Dermis blood vessel endothelial cell (primary cell): Measurements from ENCODE around the gene LGR6. TPM values are rescaled to one million over a fixed set of nuclear protein-coding genes. Genes with fewer than 3 reads are reported as not detected.
"Not testable (repeated sequence)": the region's sequence is repeated elsewhere in the genome, so short reads cannot be mapped to it uniquely, and the experiment has no call there.

Experiments used
- DNase-seq: peaks from one replicate; pipeline ENCODE4 v3.0.0; 2010
- total RNA-seq: library from RNA; depleted of rRNA; stranded (reverse); fragments of >200 nt; gene quantifications from 2 replicates; pipeline ENCODE4 v1.2.3, GENCODE V29; 2014

Gene LGR6
- total RNA-seq, 1 donor from 2014 or later: not detected

GRCh38 chr1:202242080-202242419, 48.5 kb downstream of the LGR6 start:
- no peak for DNase-seq

GRCh38 chr1:202243006-202243405, 49.4 kb downstream of the LGR6 start:
- DNase-seq: no peak

GRCh38 chr1:202244841-202245261, 51.3 kb downstream of the LGR6 start:
- no peak for DNase-seq

- DNase-seq: no peak
Measured at GRCh38 chr1:202245391-202245790, 51.8 kb downstream of the LGR6 start.

- no peak for DNase-seq
Measured at GRCh38 chr1:202247104-202247503, 53.5 kb downstream of the LGR6 start.

- DNase-seq: no peak
Measured at GRCh38 chr1:202247837-202248795, 54.5 kb downstream of the LGR6 start.

GRCh38 chr1:202248861-202249260, 55.3 kb downstream of the LGR6 start:
- DNase-seq: no peak

GRCh38 chr1:202249436-202249835, 55.8 kb downstream of the LGR6 start:
- DNase-seq: no peak

- no peak for DNase-seq
Measured at GRCh38 chr1:202249846-202250245, 56.2 kb downstream of the LGR6 start.

GRCh38 chr1:202250982-202251381, 57.4 kb downstream of the LGR6 start:
- DNase-seq: no peak

GRCh38 chr1:202251424-202252256, 58.0 kb downstream of the LGR6 start:
- DNase-seq: no peak

GRCh38 chr1:202252271-202252670, 58.7 kb downstream of the LGR6 start:
- no peak for DNase-seq

GRCh38 chr1:202254454-202255252, 61.1 kb downstream of the LGR6 start:
- DNase-seq: no peak

GRCh38 chr1:202255343-202255742, 61.7 kb downstream of the LGR6 start:
- no peak for DNase-seq

- no peak for DNase-seq
Measured at GRCh38 chr1:202259705-202260104, 66.1 kb downstream of the LGR6 start.

GRCh38 chr1:202261209-202261958, 67.8 kb downstream of the LGR6 start:
- DNase-seq: not testable (repeated sequence)

- DNase-seq: no peak
Measured at GRCh38 chr1:202263628-202264027, 70.0 kb downstream of the LGR6 start.

GRCh38 chr1:202264300-202264699, 70.7 kb downstream of the LGR6 start:
- DNase-seq: no peak

- no peak for DNase-seq
Measured at GRCh38 chr1:202264726-202265125, 71.1 kb downstream of the LGR6 start.

- no peak for DNase-seq
Measured at GRCh38 chr1:202266061-202266765, 72.6 kb downstream of the LGR6 start.

GRCh38 chr1:202268032-202268431, 74.4 kb downstream of the LGR6 start:
- no peak for DNase-seq
